ENCODE measurements around the gene MCEMP1. TPM values are rescaled to one million over a fixed set of nuclear protein-coding genes. Genes with fewer than 3 reads are reported as not detected.

Gene MCEMP1
- total RNA-seq, 2 donors from 2014 or later: not detected

- WGBS, 2 donors: 27 to 28% methylated on average over 6 to 7 of the region's 7 CpGs
- ATAC-seq: no peak
- TF ChIP-seq CTCF (IDR thresholded peaks at IDR 0.05) (no peak), POLR2A (IDR thresholded peaks at IDR 0.05) (no peak)
- peak in 1 of 4 donors; percentile 40 for DNase-seq
- Histone ChIP-seq H3K9me3 (no peaks in the 10 kb centered on the region), H3K36me3 (replicated peaks in 1 of 2; ENCODE audit: insufficient read depth in 1 of 2, low read depth in 2 of 2) (no peaks in the 10 kb centered on the region), H3K4me1 (peaks cover 6% of the 10 kb centered on the region), H3K4me3 (no peak overlapping the region), H3K27me3 (no peaks in the 10 kb centered on the region), H3K27ac (peak overlapping the region in 1 of 4 donors; percentile 9)
- intact Hi-C loops (cut with DNase I): loop anchor here (5.0 kb wide), 1 partner anchor 109 kb away; no protein-coding TSS in a partner anchor
These were observed 514 bp upstream of the MCEMP1 start for GRCh38 chr19:7676376-7676775.

- peaks cover 0 to 2% of the 10 kb centered on the region in 2 donors for H3K36me3 ChIP-seq (replicated peaks in 1 of 2; ENCODE audit: insufficient read depth in 1 of 2, low read depth in 2 of 2)
- H3K9me3 ChIP-seq: no peaks in the 10 kb centered on the region
- ATAC-seq: no peak
- no peak for DNase-seq
- no peak overlapping the region for H3K27ac ChIP-seq
- no peak overlapping the region for H3K4me3 ChIP-seq
- WGBS, 2 donors: 38 to 42% methylated on average over 11 to 12 of the region's 12 CpGs
- intact Hi-C loops (cut with DNase I): loop anchor here (5.0 kb wide), 1 partner anchor 110 kb away; no protein-coding TSS in a partner anchor
- no peaks in the 10 kb centered on the region for H3K27me3 ChIP-seq
- H3K4me1 ChIP-seq: peaks cover 18% of the 10 kb centered on the region
- TF ChIP-seq POLR2A (IDR thresholded peaks at IDR 0.05) (no peak), CTCF (IDR thresholded peaks at IDR 0.05) (no peak)
These were observed 900 bp downstream of the MCEMP1 start for GRCh38 chr19:7677669-7678311.

- intact Hi-C loops (cut with DNase I): loop anchor here (5.0 kb wide), 1 partner anchor 112 kb away; no protein-coding TSS in a partner anchor
- H3K36me3 ChIP-seq (replicated peaks in 1 of 2; ENCODE audit: insufficient read depth in 1 of 2, low read depth in 2 of 2): peaks cover 0 to 2% of the 10 kb centered on the region in 2 donors
- WGBS, 2 donors: 26 to 30% methylated on average over 30 of the region's 30 CpGs
- no peak overlapping the region for H3K27ac ChIP-seq
- H3K4me3 ChIP-seq: no peak overlapping the region
- no peak for ATAC-seq
- H3K4me1 ChIP-seq: peaks cover 18% of the 10 kb centered on the region
- no peaks in the 10 kb centered on the region for H3K9me3 ChIP-seq
- H3K27me3 ChIP-seq: no peaks in the 10 kb centered on the region
- TF ChIP-seq CTCF (IDR thresholded peaks at IDR 0.05): peak in 1 of 7 experiments; percentile 3
- no peak for TF ChIP-seq POLR2A (IDR thresholded peaks at IDR 0.05)
- peak in 2 of 4 donors; percentile 16 to 31 for DNase-seq
These were observed 2.3 kb downstream of the MCEMP1 start for GRCh38 chr19:7678971-7679751.

- ATAC-seq (no peak), DNase-seq (no peak)
- H3K27me3 ChIP-seq: no peaks in the 10 kb centered on the region
- H3K4me1 ChIP-seq: peaks cover 18% of the 10 kb centered on the region
- H3K27ac ChIP-seq: no peak overlapping the region
- H3K9me3 ChIP-seq: no peaks in the 10 kb centered on the region
- H3K4me3 ChIP-seq: no peak overlapping the region
- TF ChIP-seq CTCF (IDR thresholded peaks at IDR 0.05) (no peak), POLR2A (IDR thresholded peaks at IDR 0.05) (no peak)
- WGBS, 2 donors: 26 to 28% methylated on average over 19 to 22 of the region's 22 CpGs
- H3K36me3 ChIP-seq (replicated peaks in 1 of 2; ENCODE audit: insufficient read depth in 1 of 2, low read depth in 2 of 2): peaks cover 0 to 2% of the 10 kb centered on the region in 2 donors
- intact Hi-C loops (cut with DNase I): loop anchor here (5.0 to 10.0 kb wide), 2 partner anchors 113 to 125 kb away; no protein-coding TSS in a partner anchor
These were observed 3.1 kb downstream of the MCEMP1 start for GRCh38 chr19:7679771-7680605.
